Adipose tissue (tissue), 3 donors: ENCODE measurements around the gene PRDM16. TPM values are rescaled to one million over a fixed set of nuclear protein-coding genes. Genes with fewer than 3 reads are reported as not detected.

ENCODE experiments used
- H3K27ac ChIP-seq: one replicate; pipeline ENCODE4 v1.5.1; 2013; ENCODE audit warnings: low read depth, low read length
- WGBS, 3 donors: extraction: QIAGEN DNeasy Blood & Tissue Kit; methylation state at CpG; one replicate each; pipeline ENCODE4 v1.1.7; 2013; 5-methylcytosine and 5-hydroxymethylcytosine counted together
- polyA plus RNA-seq, 3 donors: library from polyadenylated mRNA; stranded (reverse); fragments of 200-250 nt; gene quantifications; one replicate each; pipeline ENCODE4 v1.2.3, GENCODE V29; 2013
- donor health status: healthy with polysubstance abuse.
- donor health status: Bipolar disorder and iron deficiency.
- donor health status: healthy.

The PRDM16 gene
- polyA plus RNA-seq, 3 donors = 1.6 to 3.6 (median 1.6) TPM

- WGBS, 3 donors = 53 to 70% (median 64%) methylated on average over 21 of the region's 21 CpGs
- no peak overlapping the region for H3K27ac ChIP-seq
These were observed 192.3 kb downstream of the PRDM16 start for GRCh38 chr1:3261007-3261968.

- whole genome bisulfite sequencing, 3 donors = 70 to 86% (median 80%) methylated on average over 11 of the region's 11 CpGs
These were observed 193.1 kb downstream of the PRDM16 start for GRCh38 chr1:3261969-3262579.

GRCh38 chr1:3262681-3263286 lies 193.8 kb downstream of the PRDM16 start:
- no peak overlapping the region for H3K27ac ChIP-seq
- WGBS, 3 donors = 86 to 87% (median 86%) methylated on average over 26 of the region's 26 CpGs

More at GRCh38 chr1:3261969-3262579, 193.1 kb downstream of the PRDM16 start:
- no peak overlapping the region for H3K27ac ChIP-seq

DNA sequence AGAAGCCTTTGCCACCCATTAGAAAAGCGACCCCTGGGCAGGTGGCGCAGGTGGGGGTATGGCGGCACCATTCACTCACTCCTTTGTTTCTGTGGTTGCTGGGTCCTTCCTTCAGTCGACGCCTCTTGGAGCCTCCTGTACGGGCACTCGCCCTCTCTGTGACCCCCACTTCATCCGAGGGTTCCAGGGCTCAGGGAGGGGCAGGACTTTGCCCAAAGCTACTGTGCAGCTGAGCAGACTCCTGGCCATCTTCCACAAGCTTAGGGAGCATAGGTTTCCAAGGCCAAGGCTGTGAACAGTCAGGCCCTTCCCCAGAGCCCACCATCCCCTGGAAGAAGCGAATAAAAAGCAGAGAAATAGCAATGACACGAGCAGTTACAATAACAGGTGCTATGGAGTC lies 194.8 kb downstream of the PRDM16 start:
- no peak overlapping the region for H3K27ac ChIP-seq
- 79 to 84% (median 83%) methylated on average over 10 of the region's 10 CpGs for WGBS, 3 donors

DNA sequence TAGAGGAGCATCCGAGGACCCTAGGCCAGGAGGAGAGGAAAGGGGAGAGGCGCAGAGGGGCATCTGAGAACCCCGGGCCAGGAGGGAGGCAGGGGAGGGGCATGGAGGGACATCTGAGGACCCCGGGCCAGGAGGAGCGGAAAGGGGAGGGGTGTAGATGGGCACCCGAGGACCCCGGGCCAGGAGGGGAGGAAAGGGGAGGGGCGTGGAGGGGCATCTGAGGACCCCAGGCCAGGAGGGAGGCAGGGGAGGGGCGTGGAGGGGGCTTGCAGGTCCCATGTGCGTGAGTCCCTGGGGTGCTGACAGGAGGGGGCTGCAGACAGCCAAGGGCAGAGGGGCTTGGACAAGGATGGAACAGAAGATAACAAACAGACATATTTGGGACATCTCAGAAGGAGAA lies 195.5 kb downstream of the PRDM16 start:
- WGBS, 3 donors = 69 to 78% (median 73%) methylated on average over 10 of the region's 10 CpGs

GRCh38 chr1:3265835-3266805 lies 197.1 kb downstream of the PRDM16 start:
- WGBS, 3 donors = 79 to 90% (median 81%) methylated on average over 53 of the region's 53 CpGs
- no peak overlapping the region for H3K27ac ChIP-seq

More for the DNA sequence above, 195.5 kb downstream of the PRDM16 start:
- no peak overlapping the region for H3K27ac ChIP-seq

GRCh38 chr1:3266870-3267549 lies 198.0 kb downstream of the PRDM16 start:
- 88 to 91% (median 90%) methylated on average over 27 of the region's 27 CpGs for WGBS, 3 donors
- H3K27ac ChIP-seq = no peak overlapping the region

DNA sequence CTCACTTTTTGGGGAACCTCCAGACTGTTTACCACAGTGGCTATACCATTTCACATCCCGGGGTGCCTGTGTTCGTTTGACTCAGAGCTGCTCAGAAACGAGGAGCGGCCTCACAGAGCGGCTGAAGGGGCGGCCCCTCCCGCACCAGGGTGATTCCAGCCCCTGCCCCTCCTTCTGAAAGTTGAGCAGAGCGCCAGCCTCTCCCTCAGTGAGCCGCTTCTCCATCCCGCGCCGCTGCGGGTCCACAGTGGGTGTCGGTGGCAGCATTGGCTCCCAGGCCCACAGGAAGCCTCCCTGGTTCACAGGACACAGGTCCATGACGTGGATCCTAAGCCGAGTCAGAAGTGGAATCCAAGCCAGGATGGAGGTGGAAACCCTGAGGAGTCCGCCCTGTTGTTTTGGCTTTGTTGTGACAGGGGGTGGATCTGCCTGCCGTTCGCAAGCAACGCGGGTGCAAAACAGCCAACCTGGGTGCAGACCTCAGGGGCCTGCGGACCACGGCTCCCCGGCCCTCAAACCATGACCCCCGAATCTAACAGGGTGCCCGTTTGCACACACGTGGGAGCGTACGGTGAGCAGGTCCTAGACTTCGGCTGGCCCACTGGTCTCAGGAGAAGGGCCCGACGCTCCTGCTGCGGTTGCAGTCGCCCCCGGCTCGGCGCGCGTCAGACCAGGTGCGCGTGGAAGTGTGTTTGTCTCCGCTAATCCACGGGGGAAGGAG lies 198.7 kb downstream of the PRDM16 start:
- no peak overlapping the region for H3K27ac ChIP-seq
- WGBS, 3 donors = 86 to 88% (median 88%) methylated on average over 43 of the region's 43 CpGs

DNA sequence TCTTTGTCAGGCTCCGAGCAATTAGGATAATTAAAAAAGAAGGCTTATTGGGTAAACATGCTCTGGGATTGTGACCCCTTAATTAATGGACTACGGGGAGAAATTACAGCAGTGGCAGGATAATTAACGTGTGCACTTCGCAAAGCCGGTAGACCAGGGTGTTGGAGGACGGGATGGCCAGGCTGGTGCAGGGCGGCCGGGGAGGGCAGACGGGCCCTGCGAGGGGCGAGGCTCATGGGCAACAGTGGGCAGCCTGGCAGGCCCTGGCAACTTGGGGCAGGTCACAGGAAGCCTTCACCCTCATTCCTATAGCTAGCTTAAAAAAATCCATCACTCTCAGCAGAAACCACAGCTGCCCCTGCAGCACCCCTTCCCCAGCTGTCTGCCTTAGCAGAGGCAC lies 199.3 kb downstream of the PRDM16 start:
- H3K27ac ChIP-seq = no peak overlapping the region
- 81 to 89% (median 82%) methylated on average over 11 of the region's 11 CpGs for WGBS, 3 donors

DNA sequence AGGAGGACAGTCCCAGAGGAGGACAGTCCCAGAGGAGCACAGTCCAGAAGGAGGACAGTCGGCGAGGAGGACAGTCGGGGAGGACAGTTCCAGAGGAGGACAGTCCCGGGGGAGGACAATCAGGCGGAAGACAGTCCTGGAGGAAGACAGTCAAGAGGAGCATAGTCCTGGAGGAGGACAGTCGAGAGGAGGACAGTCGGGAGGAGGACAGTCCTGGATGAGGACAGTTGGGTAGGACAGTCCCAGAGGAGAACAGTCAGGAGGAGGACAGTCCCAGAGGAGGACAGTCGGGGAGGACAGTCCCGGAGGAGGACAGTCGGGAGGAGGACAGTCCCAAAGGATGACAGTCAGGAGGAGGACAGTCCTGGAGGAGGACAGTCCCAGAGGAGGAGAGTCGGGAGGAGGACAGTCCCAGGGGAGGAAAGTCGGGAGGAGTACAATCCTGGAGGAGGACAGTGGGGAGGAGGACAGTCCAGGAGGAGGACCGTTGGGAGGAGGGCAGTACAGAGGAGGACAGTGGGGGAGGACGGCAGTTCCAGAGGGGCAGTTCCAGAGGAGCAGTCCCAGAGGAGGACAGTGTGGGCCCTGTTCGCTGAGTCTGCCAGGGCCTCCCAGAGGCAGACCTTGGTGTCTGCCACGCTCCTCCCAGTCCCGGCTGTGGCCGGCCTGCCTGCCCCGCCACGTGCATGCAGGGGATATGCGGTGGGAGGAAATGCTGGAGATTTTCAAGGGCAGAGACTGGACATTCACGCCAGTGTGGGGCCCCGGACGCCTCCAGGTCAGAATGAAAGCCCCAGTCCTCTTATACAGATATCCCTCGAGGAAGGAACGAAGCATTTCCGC lies 201.6 kb downstream of the PRDM16 start:
- no peak overlapping the region for H3K27ac ChIP-seq
- 70 to 73% (median 72%) methylated on average over 27 of the region's 27 CpGs for WGBS, 3 donors

GRCh38 chr1:3271866-3272265 lies 202.9 kb downstream of the PRDM16 start:
- H3K27ac ChIP-seq = no peak overlapping the region
- 62 to 75% (median 70%) methylated on average over 9 of the region's 9 CpGs for WGBS, 3 donors

DNA sequence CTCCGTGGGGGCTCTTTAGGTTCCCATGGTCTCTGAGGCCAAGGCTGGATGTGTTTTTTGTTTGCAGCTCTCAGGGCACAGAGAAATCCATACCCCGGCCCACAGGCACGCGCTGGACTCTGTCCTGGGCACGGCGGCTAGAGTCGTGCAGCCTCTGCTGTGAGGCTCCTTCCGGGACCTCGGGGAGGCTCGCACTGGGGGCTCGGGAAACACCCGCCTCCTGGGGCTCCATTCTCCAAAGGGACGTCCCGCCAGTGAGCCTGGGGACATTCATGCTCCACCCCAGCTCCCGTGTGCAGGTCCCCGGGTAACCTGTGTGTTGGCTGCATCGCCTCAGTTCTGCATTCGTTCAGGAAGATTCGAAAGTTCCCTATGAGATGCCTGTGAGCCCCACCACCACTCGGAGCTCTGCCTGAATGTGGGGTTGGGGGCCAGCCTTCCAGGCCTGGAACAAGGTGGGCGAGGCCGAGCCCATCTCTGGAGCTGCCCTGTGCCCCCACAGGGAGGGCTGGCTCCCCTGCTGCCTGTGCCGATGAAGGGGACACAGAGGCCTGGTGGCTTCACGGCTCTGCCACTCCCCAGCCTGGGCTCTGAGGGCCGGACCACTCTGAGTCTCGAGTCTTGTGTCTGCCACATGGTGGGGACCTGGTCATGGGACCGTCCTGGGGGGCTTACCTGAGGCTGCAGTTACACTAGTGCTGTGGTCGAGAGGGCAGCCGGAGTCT lies 203.5 kb downstream of the PRDM16 start:
- no peak overlapping the region for H3K27ac ChIP-seq
- 84 to 92% (median 86%) methylated on average over 29 of the region's 29 CpGs for WGBS, 3 donors

- WGBS, 3 donors = 89 to 93% (median 90%) methylated on average over 4 of the region's 4 CpGs
- no peak overlapping the region for H3K27ac ChIP-seq
These were observed 204.4 kb downstream of the PRDM16 start for GRCh38 chr1:3273447-3273846.

DNA sequence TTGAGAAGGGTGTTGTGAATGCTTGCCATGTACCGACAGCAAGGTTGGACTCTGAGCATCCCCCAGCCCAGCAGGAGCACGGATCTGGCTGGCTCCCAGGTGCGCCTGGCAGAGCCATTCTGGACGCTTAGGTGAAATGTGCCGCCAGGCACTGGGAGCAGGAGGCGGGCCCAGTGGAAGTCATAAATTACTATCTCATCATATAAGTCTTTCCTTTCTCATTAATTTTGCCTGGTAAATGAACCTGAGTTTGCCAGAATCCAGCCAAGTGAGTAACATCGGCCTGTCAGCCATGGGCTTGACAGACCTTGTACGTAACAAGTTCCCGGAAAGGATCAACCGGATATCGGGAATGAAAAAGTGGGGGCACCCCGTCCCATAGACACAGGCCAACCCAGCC lies 206.0 kb downstream of the PRDM16 start:
- WGBS, 3 donors = 66 to 84% (median 81%) methylated on average over 12 of the region's 12 CpGs
- H3K27ac ChIP-seq = no peak overlapping the region

DNA sequence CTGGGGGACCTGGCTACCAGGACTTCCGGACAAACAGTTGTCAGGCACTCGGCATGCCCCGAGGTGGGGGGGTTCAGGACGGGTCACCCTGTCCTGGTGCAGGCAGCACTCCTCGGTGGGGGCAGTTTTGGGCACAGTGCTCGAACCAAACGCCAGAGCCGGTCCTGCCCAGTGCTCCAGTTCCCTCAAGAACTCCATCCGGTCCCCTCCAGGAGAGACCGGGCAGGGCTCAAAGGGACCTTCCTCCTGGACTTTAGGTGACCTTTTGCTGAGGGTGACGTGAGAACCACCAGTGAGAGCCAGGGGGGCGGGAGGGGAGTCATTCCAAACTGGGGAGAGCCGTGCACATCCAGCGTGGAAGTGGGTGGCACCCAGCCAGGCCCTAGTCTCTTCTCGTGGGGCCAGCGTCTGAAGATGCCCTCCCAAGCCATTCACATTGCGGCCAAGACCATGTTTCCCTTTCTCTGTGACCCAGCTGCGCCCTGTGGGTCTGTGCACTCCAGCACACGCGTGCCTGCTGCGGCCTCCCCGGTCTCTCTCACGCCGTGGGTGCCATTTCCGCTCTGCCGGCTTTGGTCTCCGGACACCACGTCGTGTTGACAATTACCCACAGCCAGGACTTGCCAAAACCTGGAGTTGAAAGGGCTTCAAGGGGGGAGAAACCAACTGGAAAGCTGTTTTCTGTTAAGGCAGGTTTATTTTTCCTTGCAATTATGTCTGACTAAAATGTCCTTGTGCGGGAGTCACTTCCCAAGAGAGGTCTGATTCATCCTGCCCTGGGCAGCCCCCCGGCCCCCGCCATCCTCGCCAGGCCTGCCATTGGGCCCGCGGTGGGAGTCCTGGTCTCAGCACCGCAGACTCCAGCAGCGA lies 206.7 kb downstream of the PRDM16 start:
- 76 to 80% (median 77%) methylated on average over 37 of the region's 37 CpGs for WGBS, 3 donors

More for the DNA sequence above, 206.7 kb downstream of the PRDM16 start:
- H3K27ac ChIP-seq = no peak overlapping the region
